Ovary (tissue), 9 donors: Measurements from ENCODE around the gene CSTF1. TPM values are rescaled to one million over a fixed set of nuclear protein-coding genes. Genes with fewer than 3 reads are reported as not detected.

Experiments
- DNase-seq, 5 donors: peaks; one replicate each; pipeline ENCODE4 v3.0.0-alpha.2; 2019 to 2020
- H3K27ac ChIP-seq, 2 donors: fragments of 200-600 bp; one replicate each; pipeline versions ENCODE4 v1.5.1 to v1.8.0; 2019 to 2022
- H3K27me3 ChIP-seq: fragments of 200-600 bp; one replicate; pipeline ENCODE4 v1.8.0; 2022
- H3K36me3 ChIP-seq: fragments of 200-600 bp; sonication (generic); one replicate; pipeline ENCODE4 v1.5.1; 2019
- H3K4me1 ChIP-seq: one replicate; pipeline ENCODE4 v1.8.1; 2013; ENCODE audit warnings: mild to moderate bottlenecking, moderate library complexity; ENCODE audit not compliant: insufficient read depth
- H3K4me3 ChIP-seq: fragments of 200-600 bp; sonication (generic); one replicate; pipeline ENCODE4 v1.5.1; 2017
- H3K9me3 ChIP-seq, 2 donors: fragments of 200-600 bp in 1 of 2; sonication (generic) in 1 of 2; one replicate each; pipeline versions ENCODE4 v1.5.1 to v1.8.1; 2013 to 2019; ENCODE audit warnings: mild to moderate bottlenecking in 1 of 2, moderate library complexity in 1 of 2
- CTCF ChIP-seq, 3 donors: fragments of 450-650 bp in 2 of 3; fragments of 200-600 bp in 1 of 3; IDR thresholded peaks; one replicate each; pipeline versions ENCODE4 v1.5.1 to v1.8.0; 2016 to 2022; ENCODE audit warnings: antibody characterized with exemption in 3 of 3, mild to moderate bottlenecking in 1 of 3
- EP300 ChIP-seq: sonication (generic); formaldehyde crosslinking; IDR thresholded peaks from one replicate; pipeline ENCODE4 v1.6.1; 2017; ENCODE audit warnings: antibody characterized with exemption
- POLR2A ChIP-seq: fragments of 450-650 bp; IDR thresholded peaks from one replicate; pipeline ENCODE4 v1.6.1; 2017; ENCODE audit warnings: antibody characterized with exemption, mild to moderate bottlenecking, moderate library complexity
- WGBS, 3 donors: extraction: QIAGEN DNeasy Blood & Tissue Kit in 1 of 3; methylation state at CpG; one replicate each; pipeline versions ENCODE4 v1.1.5 to v1.1.7; 2013 to 2017; 5-methylcytosine and 5-hydroxymethylcytosine counted together
- intact Hi-C, 4 donors: fragments of 100-400 bp; cut with DNase I; formaldehyde crosslinking; loops; one replicate each; pipeline versions ENCODE4 v1.11.0 to v1.15.1; 2022 to 2023
- polyA plus RNA-seq, 2 donors: library from polyadenylated mRNA; stranded (reverse); fragments of 200-250 nt in 1 of 2; fragments of 350-450 nt in 1 of 2; fragmentation: Illumina TruSeq in 1 of 2; extraction: RNeasy Lipid Tissue Mini Kit (QIAGEN cat#74804) in 1 of 2; gene quantifications; one replicate each; pipeline ENCODE4 v1.2.3, GENCODE V29; 2013 to 2014
- total RNA-seq, 7 donors: library from RNA; depleted of rRNA in 2 of 7; stranded (reverse); fragments of >200 nt in 2 of 7; fragmentation: NEBNext Ultra II Directional in 3 of 7; extraction: Animal tissue kit (Norgen Biotek cat#: 25700) in 3 of 7; gene quantifications; one replicate each; pipeline versions ENCODE4 v1.1.0 to v1.2.4, GENCODE V29; 2016 to 2023
- donor health status: DM: no; HTN: no; CAD: no; lungs with moderate emphysema.
- donor health status: DM: no; HTN: no; CAD: no.
- donor health status: Bipolar disorder and iron deficiency.
- donor health status: DM: yes; HTN: yes; CAD: no.
- donor health status: DM: no; HTN: no; CAD: no.
- donor health status: DM: yes; HTN: yes; CAD: no.

CSTF1 gene
- total and polyA plus RNA-seq, 9 donors, result 15.5 to 41.5 (median 31.8) TPM

DNA sequence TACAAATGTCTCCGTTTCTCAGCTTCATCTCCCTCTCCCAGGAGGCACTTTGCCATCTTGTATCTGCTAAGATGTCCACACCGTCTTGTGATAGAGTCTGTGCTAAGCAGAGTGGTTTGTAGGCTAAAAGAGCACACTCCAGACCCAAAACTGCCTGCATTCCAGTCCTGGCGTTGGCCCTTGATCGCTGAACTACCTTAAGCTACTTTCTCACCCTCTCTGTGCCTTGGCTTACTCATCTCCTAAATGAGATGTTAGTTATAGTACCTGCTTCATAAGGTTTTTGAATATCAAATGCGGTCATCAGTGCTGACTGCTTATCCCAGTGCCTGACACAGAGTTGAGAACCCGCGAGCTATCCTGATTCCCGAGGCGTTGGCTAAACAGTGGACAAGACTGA lies 33.6 kb downstream of the CSTF1 start:
- Histone ChIP-seq H3K4me1 (peaks cover 7% of the 10 kb centered on the region), H3K27me3 (no peaks in the 10 kb centered on the region), H3K4me3 (no peak overlapping the region), H3K27ac (no peak overlapping the region), H3K9me3 (no peaks in the 10 kb centered on the region), H3K36me3 (no peaks in the 10 kb centered on the region)
- DNase-seq, result no peak
- WGBS, 3 donors, result 92 to 96% (median 94%) methylated on average over 9 of the region's 9 CpGs
- TF ChIP-seq POLR2A, result no peak
- TF ChIP-seq EP300, result no peak
- TF ChIP-seq CTCF (IDR thresholded peaks at IDR 0.05), result no peak
- intact Hi-C loops, result no loop called here

GRCh38 chr20:56426926-56427325 lies 34.5 kb downstream of the CSTF1 start:
- Histone ChIP-seq H3K4me3 (no peak overlapping the region), H3K27me3 (no peaks in the 10 kb centered on the region), H3K27ac (no peak overlapping the region), H3K4me1 (peaks cover 7% of the 10 kb centered on the region), H3K9me3 (no peaks in the 10 kb centered on the region), H3K36me3 (no peaks in the 10 kb centered on the region)
- TF ChIP-seq POLR2A (no peak), CTCF (IDR thresholded peaks at IDR 0.05) (no peak), EP300 (no peak)
- DNase-seq, result no peak
- intact Hi-C loops, result no loop called here

- 87 to 89% (median 88%) methylated on average over 4 of the region's 4 CpGs for WGBS, 3 donors
- Histone ChIP-seq H3K27me3 (no peaks in the 10 kb centered on the region), H3K4me1 (peaks cover 2% of the 10 kb centered on the region), H3K27ac (no peak overlapping the region), H3K36me3 (no peaks in the 10 kb centered on the region), H3K9me3 (no peaks in the 10 kb centered on the region), H3K4me3 (no peak overlapping the region)
- TF ChIP-seq EP300, result no peak
- no peak for TF ChIP-seq CTCF (IDR thresholded peaks at IDR 0.05)
- no peak for TF ChIP-seq POLR2A
- no peak for DNase-seq
- intact Hi-C loops, result no loop called here
Observed at GRCh38 chr20:56427797-56428196, 35.4 kb downstream of the CSTF1 start.

- TF ChIP-seq EP300 (no peak), CTCF (IDR thresholded peaks at IDR 0.05) (no peak), POLR2A (no peak)
- Histone ChIP-seq H3K27ac (no peak overlapping the region), H3K9me3 (no peaks in the 10 kb centered on the region), H3K4me1 (no peaks in the 10 kb centered on the region), H3K4me3 (no peak overlapping the region), H3K27me3 (no peaks in the 10 kb centered on the region), H3K36me3 (no peaks in the 10 kb centered on the region)
- WGBS, 3 donors, result 89 to 95% (median 94%) methylated on average over 5 of the region's 5 CpGs
- intact Hi-C loops, result no loop called here
- DNase-seq, result no peak
Observed at GRCh38 chr20:56428410-56428809, 36.0 kb downstream of the CSTF1 start.

- Histone ChIP-seq H3K27me3 (no peaks in the 10 kb centered on the region), H3K4me3 (no peak overlapping the region), H3K27ac (no peak overlapping the region), H3K9me3 (no peaks in the 10 kb centered on the region), H3K36me3 (no peaks in the 10 kb centered on the region), H3K4me1 (no peaks in the 10 kb centered on the region)
- intact Hi-C loops, result no loop called here
- no peak for DNase-seq
- TF ChIP-seq CTCF (IDR thresholded peaks at IDR 0.05), result no peak
- TF ChIP-seq POLR2A, result no peak
- WGBS, 3 donors, result 75 to 87% (median 81%) methylated on average over 8 of the region's 8 CpGs
Observed at GRCh38 chr20:56428881-56429280, 36.4 kb downstream of the CSTF1 start.
